Measurements from ENCODE around the gene HDDC3. TPM values are rescaled to one million over a fixed set of nuclear protein-coding genes. Genes with fewer than 3 reads are reported as not detected.
A peak's percentile ranks its signal among the peaks of the same experiment; 100 is the strongest.

Gene HDDC3
- total and polyA plus RNA-seq, 9 of the 15 experiments (the other 6 are each of a cell fraction or from before 2014, with no cell fraction given), result 14.9 to 55.8 (median 36.9) TPM

DNA sequence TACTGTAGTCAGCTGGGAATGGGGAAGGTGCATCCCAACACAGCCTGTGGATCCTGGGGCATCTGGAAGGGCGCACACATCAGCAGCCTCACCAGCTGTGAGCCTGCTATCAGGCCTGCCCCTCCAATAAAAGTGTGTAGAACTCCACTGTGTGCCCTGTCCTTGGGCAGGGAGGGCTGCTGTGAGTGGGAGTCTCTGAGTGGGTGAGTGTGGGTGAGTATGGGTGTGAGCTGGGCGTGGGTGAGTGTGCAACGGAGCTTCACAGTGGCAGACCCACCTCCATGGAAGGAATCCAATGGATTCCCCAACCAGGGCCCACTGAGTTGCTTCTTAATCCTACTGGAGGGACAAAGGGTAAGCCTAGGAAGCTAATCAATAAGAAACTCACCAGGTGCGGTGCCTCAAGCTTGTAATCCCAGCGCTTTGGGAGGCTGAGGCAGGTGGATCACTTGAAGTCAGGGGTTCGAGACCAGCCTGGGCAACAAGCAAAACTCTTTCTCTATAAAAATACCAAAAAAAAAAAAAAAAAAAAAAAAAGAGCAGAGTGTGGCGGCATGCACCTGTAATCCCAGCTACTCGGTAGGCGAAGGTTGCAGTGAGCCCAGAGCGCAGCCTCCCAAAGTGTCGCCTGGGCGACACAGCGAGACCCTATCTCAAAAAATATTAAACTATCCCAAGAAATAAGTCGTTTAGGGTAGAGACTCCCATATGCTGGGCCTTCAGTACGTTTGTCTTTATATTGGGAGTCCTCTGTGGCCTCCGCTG lies 21.8 kb upstream of the HDDC3 start:
- no peaks in the 10 kb centered on the region for H4K20me1 ChIP-seq (replicated peaks; ENCODE audit: control insufficient read depth, insufficient read depth, low read length)
- peaks cover 18 to 57% of the 10 kb centered on the region in 2 experiments; a peak in 4 of 5 replicates for H3K4me1 ChIP-seq (replicated peaks in 1 of 2; ENCODE audit: control insufficient read depth in 2 of 2, insufficient read depth in 2 of 2, low read length in 2 of 2)
- no peak for FAIRE-seq
- no peak for ATAC-seq
- H3K4me2 ChIP-seq (ENCODE audit: insufficient read depth, low read length), result peak overlapping the region; percentile 79
- intact Hi-C loops (cut with micrococcal nuclease) (no loop called here), in situ Hi-C loops (cut with MboI) (no loop called here)
- CTCF ChIA-PET (ENCODE audit: low intra/inter-chr PET ratio), result no interaction called here
- H3K4me3 ChIP-seq, result 0 out of 2 replicates have a peak overlapping the region, but pooled peaks have one; percentile 50
- H3K79me2 ChIP-seq (ENCODE audit: control insufficient read depth, insufficient read depth, low read length), result peaks cover 27% of the 10 kb centered on the region
- POLR2A ChIA-PET, result interaction anchor here (0.6 to 2.6 kb wide), 20 partner anchors 8 to 311 kb away, joined by 3 to 14 read pairs (median 4); partner anchors contain the start of genes HDDC3, UNC45A and VPS33B
- H3K9me1 ChIP-seq (ENCODE audit: control insufficient read depth, insufficient read depth, low read length), result peaks cover 3% of the 10 kb centered on the region
- H3K9ac ChIP-seq (ENCODE audit: insufficient read depth in 1 of 2, low read depth in 2 of 2, low read length in 2 of 2), result peak overlapping the region; percentile 84 to 92; a peak in 3 of 4 replicates
- DNase-seq (ENCODE audit: extremely low read depth in 1 of 4, low spot score in 3 of 4), result no peak
- H3K27ac ChIP-seq (ENCODE audit: extremely low read depth, low read depth, low read length), result peak overlapping the region; percentile 95; the same call in 2 of the 3 replicates
- BruUV-seq (replicated peaks), result no TSS peak
- no peaks in the 10 kb centered on the region for H3K9me3 ChIP-seq (replicated peaks; ENCODE audit: control insufficient read depth, insufficient read depth, low read depth, low read length)
- H3K27me3 ChIP-seq (ENCODE audit: control insufficient read depth in 2 of 2, insufficient read depth in 2 of 2, low read length in 2 of 2), result no peaks in the 10 kb centered on the region
- H2AFZ ChIP-seq (ENCODE audit: low read depth, low read length), result no peak overlapping the region
- H3K36me3 ChIP-seq (ENCODE audit: control insufficient read depth, insufficient read depth, low read length), result peaks cover 63% of the 10 kb centered on the region
- 64% methylated on average over 15 of the region's 16 CpGs for WGBS (ENCODE audit: insufficient coverage, low coverage, missing lambda C conversion rate)
- TF ChIP-seq SRF (CRISPR knock-in tag; IDR thresholded peaks at IDR 0.05) (no peak), GTF2A2 (tag; IDR thresholded peaks at IDR 0.05) (no peak), ZNF121 (CRISPR knock-in tag; conservative IDR thresholded peaks at IDR 0.05) (0 out of 2 replicates have a peak, but pooled peaks have one; percentile 20), XRCC5 (IDR thresholded peaks at IDR 0.05; ENCODE audit: low read depth, low read length) (0 out of 2 replicates have a peak, but pooled peaks have one; percentile 21), EGR1 (conservative IDR thresholded peaks at IDR 0.05) (0 out of 2 replicates have a peak, but pooled peaks have one; percentile 26), HNRNPLL (IDR thresholded peaks at IDR 0.05; ENCODE audit: low read depth, low read length, poor library complexity, severe bottlenecking) (no peak), ZNF384 (IDR thresholded peaks at IDR 0.05; ENCODE audit: low read depth, low read length) (peak; percentile 22; the same call in 1 of the 2 replicates), PML (IDR thresholded peaks at IDR 0.05; ENCODE audit: low read length) (no peak)
- TF ChIP-seq, protein P1, sequence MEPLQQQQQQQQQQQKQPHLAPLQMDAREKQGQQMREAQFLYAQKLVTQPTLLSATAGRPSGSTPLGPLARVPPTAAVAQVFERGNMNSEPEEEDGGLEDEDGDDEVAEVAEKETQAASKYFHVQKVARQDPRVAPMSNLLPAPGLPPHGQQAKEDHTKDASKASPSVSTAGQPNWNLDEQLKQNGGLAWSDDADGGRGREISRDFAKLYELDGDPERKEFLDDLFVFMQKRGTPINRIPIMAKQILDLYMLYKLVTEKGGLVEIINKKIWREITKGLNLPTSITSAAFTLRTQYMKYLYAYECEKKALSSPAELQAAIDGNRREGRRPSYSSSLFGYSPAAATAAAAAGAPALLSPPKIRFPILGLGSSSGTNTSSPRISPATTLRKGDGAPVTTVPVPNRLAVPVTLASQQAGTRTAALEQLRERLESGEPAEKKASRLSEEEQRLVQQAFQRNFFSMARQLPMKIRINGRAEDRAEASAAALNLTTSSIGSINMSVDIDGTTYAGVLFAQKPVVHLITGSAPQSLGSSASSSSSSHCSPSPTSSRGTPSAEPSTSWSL (CRISPR knock-in tag; IDR thresholded peaks at IDR 0.05; ENCODE audit: borderline replicate concordance), result no peak
- TF ChIP-seq, protein P2, sequence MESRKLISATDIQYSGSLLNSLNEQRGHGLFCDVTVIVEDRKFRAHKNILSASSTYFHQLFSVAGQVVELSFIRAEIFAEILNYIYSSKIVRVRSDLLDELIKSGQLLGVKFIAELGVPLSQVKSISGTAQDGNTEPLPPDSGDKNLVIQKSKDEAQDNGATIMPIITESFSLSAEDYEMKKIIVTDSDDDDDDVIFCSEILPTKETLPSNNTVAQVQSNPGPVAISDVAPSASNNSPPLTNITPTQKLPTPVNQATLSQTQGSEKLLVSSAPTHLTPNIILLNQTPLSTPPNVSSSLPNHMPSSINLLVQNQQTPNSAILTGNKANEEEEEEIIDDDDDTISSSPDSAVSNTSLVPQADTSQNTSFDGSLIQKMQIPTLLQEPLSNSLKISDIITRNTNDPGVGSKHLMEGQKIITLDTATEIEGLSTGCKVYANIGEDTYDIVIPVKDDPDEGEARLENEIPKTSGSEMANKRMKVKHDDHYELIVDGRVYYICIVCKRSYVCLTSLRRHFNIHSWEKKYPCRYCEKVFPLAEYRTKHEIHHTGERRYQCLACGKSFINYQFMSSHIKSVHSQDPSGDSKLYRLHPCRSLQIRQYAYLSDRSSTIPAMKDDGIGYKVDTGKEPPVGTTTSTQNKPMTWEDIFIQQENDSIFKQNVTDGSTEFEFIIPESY (CRISPR knock-in tag; IDR thresholded peaks at IDR 0.05), result peak; percentile 64
